Brain microvascular endothelial cell (primary cell): ENCODE data around the gene TNFRSF14.

Experiments used
- DNase-seq: peaks from one replicate; pipeline ENCODE4 v3.0.0-alpha.2; 2020
- H3K27ac ChIP-seq: fragments of 250-450 bp; sonication (Bioruptor Pico); 2 replicates; pipeline ENCODE4 v1.5.1; 2020; ENCODE audit warnings: mild to moderate bottlenecking, moderate library complexity
- H3K27me3 ChIP-seq: fragments of 250-450 bp; sonication (Bioruptor Pico); replicated peaks from 2 replicates; pipeline ENCODE4 v1.5.1; 2020; ENCODE audit warnings: mild to moderate bottlenecking
- H3K36me3 ChIP-seq: fragments of 250-450 bp; sonication (Bioruptor Pico); replicated peaks from 2 replicates; pipeline ENCODE4 v1.5.1; 2020; ENCODE audit warnings: mild to moderate bottlenecking
- H3K4me3 ChIP-seq: 2 replicates; pipeline ENCODE4 v1.5.1; 2011; ENCODE audit warnings: low read depth, mild to moderate bottlenecking, control low read depth, low read length, moderate library complexity
- in situ Hi-C: cut with HindIII; loops from 2 replicates; pipeline ENCODE4 v1.10.0; 2017; ENCODE audit warnings: low sequenced_read_pairs, low pct_ligation_motif_present
- TF ChIP-seq, protein P1 (sequence below): IDR thresholded peaks from 2 replicates; pipeline ENCODE4 v1.5.1; 2011; ENCODE audit warnings: low read depth, mild to moderate bottlenecking, moderate library complexity, low read length, control low read depth, inconsistent platforms; ENCODE audit errors: missing control alignments

Gene TNFRSF14

DNA sequence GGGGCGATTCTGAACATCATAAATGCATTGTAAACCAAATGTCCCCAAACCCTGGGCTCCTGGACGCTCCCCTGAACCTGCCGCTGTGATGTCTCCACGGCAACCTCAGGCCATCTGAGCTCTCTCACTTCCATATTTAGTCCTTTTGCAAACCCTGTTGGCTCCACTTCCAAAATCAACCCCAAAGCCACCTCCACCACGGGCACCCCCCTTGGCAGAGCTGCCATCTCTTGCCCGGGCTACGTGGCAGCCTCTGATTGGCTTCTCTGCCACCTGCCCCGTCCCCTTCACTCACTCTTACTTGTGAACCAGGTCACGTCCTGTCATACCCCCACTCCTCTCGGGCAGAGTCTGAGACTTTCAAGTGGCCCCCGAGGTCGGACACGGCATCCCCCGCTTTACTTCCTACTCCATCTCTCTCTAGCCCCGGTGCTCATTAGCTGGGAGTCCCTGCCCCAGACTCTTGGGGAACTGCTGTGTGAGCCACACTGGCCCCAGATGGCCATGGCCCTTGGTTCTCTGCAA, 46.2 kb downstream of the TNFRSF14 start:
- Histone ChIP-seq H3K27me3 (no peaks in the 10 kb centered on the region), H3K4me3 (no peak overlapping the region), H3K27ac (no peak overlapping the region), H3K36me3 (no peaks in the 10 kb centered on the region)
- TF ChIP-seq, protein P1, sequence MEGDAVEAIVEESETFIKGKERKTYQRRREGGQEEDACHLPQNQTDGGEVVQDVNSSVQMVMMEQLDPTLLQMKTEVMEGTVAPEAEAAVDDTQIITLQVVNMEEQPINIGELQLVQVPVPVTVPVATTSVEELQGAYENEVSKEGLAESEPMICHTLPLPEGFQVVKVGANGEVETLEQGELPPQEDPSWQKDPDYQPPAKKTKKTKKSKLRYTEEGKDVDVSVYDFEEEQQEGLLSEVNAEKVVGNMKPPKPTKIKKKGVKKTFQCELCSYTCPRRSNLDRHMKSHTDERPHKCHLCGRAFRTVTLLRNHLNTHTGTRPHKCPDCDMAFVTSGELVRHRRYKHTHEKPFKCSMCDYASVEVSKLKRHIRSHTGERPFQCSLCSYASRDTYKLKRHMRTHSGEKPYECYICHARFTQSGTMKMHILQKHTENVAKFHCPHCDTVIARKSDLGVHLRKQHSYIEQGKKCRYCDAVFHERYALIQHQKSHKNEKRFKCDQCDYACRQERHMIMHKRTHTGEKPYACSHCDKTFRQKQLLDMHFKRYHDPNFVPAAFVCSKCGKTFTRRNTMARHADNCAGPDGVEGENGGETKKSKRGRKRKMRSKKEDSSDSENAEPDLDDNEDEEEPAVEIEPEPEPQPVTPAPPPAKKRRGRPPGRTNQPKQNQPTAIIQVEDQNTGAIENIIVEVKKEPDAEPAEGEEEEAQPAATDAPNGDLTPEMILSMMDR = no peak
- DNase-seq = no peak
- in situ Hi-C loops = no loop called here

DNA sequence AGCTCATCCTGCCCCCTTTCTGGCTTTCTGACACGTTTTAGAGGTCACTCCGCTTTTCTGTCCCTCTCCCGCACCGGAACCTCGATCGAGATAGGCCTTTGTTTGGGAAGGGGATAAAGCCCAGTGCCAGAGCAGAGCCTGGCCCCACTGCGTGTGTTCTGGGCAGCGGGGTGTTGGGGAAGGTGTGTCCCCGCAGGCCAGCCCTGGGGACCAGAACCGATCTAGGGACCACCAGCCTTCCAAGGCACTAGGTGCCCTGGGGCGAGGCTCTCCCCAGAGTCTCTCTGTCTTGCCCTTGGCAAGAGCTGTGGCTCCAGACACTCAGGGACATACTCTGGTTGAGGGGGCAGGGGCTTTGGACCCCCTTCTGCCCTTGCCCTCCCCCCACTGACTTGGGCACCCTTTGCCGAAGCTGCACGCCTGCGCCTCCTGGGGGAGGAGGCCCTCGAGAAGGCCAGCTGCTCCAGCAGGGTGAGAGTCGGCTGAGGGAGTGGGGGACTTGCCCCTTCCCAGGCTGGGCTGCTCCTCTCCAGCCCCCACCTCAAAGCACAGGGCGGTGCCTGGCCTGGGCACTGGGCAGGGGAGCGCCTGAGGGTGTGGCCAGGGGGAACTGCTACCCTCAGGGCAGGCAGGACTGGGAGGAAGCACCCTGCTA, 46.8 kb downstream of the TNFRSF14 start:
- in situ Hi-C loops = no loop called here
- Histone ChIP-seq H3K27me3 (no peaks in the 10 kb centered on the region), H3K4me3 (no peak overlapping the region), H3K27ac (no peak overlapping the region), H3K36me3 (no peaks in the 10 kb centered on the region)
- TF ChIP-seq, protein P1 = no peak
- no peak for DNase-seq

DNA sequence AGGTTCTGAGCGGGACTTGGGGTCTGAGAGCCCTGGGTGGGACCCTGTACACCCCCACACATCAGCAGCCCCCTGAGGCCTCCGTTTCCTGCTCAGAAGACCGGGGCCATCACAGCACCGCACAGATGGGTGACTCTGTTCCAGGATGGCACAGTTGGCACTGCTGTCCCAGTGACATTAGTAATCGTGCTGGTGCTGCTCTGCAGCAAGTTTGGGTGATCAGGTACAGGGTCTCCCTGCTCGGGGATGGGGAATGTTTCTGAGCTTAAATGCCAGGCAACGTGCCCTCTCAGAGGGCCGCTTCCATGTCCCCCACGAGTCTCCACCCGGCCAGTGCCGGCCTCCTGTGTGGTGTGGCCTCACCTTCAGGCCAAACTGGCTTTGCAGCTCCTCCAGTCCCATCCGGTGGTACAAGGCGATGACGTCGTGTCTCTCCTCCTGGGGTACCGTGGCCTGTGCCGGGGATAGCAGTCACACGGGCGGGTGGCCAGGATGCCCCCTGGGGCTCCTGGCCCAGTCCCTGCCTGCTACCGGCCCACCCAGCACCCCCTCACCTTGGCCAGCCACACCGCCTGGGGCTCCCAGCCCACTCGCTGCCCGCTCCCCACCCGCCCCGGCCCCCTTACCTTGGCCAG, 47.5 kb downstream of the TNFRSF14 start:
- in situ Hi-C loops = no loop called here
- Histone ChIP-seq H3K27ac (no peak overlapping the region), H3K36me3 (no peaks in the 10 kb centered on the region), H3K27me3 (no peaks in the 10 kb centered on the region), H3K4me3 (no peak overlapping the region)
- TF ChIP-seq, protein P1 = no peak
- no peak for DNase-seq

DNA sequence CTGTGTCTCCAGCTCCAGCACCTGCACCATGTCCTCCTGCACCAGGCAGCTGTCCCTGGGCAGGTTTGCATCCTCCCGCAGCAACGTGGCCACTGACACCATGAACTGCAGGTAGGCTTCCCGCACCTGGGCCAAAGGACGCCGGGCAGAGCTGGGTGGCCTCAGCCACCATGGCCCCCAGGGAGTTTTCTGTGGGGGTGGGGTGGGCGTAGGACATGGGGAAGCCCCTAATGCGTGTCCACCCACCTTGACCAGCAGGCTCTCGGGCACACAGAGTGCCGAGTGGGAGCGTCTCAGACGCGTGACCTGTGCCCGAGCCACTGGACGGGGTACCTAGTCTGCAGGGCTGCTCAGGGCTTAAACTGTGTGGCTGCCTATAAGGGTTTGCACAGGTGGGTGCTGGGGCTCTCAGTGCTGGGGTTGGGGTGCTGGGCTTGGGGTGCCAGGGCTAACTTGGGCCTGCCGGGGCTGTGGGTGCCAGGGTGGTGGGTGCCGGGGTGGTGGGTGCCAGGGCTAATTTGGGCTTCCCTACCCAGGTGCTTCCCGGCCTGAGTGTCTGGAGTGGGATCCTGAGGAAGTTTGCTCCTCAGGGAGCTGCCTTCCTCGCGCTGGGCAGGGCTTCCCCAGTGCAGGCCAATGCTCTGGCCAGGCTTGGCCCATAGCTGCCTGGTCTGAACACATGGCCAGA, 48.1 kb downstream of the TNFRSF14 start:
- H3K27ac ChIP-seq = no peak overlapping the region
- TF ChIP-seq, protein P1 = no peak
- H3K4me3 ChIP-seq = no peak overlapping the region
- H3K36me3 ChIP-seq = no peaks in the 10 kb centered on the region
- H3K27me3 ChIP-seq = no peaks in the 10 kb centered on the region
- no peak for DNase-seq
- in situ Hi-C loops = no loop called here

DNA sequence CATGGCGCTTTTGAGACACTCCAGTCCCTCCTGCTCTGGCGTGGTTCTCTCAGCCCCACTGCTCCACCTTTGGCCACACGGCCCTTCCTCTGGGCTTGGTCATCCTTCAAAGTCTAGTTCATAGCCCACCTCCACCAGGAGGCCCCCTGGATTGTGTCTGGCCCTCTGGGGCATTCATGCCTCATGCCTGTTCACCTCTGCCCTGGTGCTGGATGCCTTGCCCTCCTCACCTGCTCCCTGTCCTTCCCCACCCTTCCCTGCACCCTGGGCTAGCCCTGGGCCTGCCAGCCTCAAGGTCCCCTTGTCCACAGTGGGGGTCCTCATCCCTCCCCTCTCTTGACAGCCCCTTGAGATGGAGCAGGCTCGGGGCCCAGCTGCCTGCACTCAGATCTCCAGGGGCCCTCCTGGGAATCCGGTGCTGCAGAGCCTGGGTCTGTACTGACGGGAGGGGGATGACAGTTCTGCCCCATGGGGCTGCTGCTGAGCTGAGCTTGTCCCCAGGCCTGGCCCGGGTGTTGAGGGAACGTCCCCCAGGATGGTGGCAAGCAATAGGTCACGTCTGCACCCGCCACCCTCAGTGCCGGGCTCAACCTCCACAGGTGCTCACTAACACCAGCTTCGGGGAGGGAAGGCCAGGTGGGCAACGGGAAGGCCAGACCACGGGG, 48.8 kb downstream of the TNFRSF14 start:
- Histone ChIP-seq H3K27me3 (no peaks in the 10 kb centered on the region), H3K27ac (no peak overlapping the region), H3K36me3 (no peaks in the 10 kb centered on the region), H3K4me3 (no peak overlapping the region)
- TF ChIP-seq, protein P1 = no peak
- no peak for DNase-seq
- in situ Hi-C loops = no loop called here
